Urothelium cell line (cell line): ENCODE results near the gene C9orf85.
A peak's percentile ranks its signal among the peaks of the same experiment; 100 is the strongest.
"Not testable (repeated sequence)": the region's sequence is repeated elsewhere in the genome, so short reads cannot be mapped to it uniquely, and the experiment has no call there.

Source experiments
- DNase-seq: peaks from one replicate; pipeline ENCODE4 v3.0.0; 2011; ENCODE audit warnings: low spot score, mixed read lengths
- FAIRE-seq: peaks from 2 replicates; lab custom pipeline; 2011; peaks lifted over from hg19 to GRCh38; lab: Jason Lieb, UNC

The C9orf85 gene

GRCh38 chr9:71911061-71911907, at the start of gene C9orf85, which contains the start of gene ABHD17B:
TSS of gene C9orf85 (plus strand) at chr9:71911639. CDS start at chr9:71911735, 96 bp downstream.
TSS of gene ABHD17B (minus strand) at chr9:71911193. CDS start at chr9:71875080, 36,113 bp downstream.
- FAIRE-seq (peak; percentile 48), DNase-seq (peak; percentile 97)

GRCh38 chr9:71863631-71864030, 47.8 kb upstream of the C9orf85 start:
- no peak for DNase-seq
- no peak for FAIRE-seq

DNA sequence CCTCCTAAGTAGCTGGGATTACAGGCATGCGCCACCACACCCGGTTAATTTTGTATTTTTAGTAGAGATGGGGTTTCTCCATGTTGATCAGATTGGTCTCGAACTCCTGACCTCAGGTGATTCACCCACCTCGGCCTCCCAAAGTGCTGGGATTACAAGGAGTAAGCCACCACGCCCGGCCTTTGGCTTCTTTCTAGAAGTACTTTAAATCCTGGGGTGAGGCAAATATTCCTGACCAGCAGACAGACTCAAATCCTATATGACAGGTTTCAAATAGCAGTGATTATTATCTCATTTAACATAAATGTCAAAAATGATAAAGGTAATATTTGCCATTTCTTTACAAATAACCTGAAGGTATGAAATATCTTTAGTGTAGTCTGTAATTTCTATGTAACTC, 36.1 kb upstream of the C9orf85 start:
- no peak for FAIRE-seq

GRCh38 chr9:71876106-71876505, 35.3 kb upstream of the C9orf85 start:
- DNase-seq (no peak), FAIRE-seq (no peak)

More for the DNA sequence above, 36.1 kb upstream of the C9orf85 start:
- no peak for DNase-seq

DNA sequence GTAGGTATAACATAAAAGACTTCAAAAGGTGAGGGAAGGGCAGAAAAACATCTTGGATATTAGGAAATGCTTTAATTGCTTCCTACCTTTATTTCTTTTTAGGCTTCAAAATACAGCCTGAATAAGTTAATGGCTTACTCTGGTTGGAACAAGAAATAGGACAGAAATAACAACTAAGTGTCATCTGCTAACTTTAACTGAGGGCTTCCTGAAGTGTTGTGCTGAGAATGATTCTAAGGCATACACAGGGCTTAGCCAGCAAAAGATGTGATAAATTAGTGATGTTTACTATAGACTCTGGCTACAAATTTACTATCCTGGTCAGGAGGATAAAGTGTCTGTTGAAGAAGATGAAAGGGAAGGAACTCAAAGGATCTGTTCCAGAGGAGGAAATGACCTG, 34.6 kb upstream of the C9orf85 start:
- FAIRE-seq: no peak

GRCh38 chr9:71878327-71879274, 32.8 kb upstream of the C9orf85 start:
- DNase-seq (no peak), FAIRE-seq (no peak)

More for the DNA sequence above, 34.6 kb upstream of the C9orf85 start:
- no peak for DNase-seq

DNA sequence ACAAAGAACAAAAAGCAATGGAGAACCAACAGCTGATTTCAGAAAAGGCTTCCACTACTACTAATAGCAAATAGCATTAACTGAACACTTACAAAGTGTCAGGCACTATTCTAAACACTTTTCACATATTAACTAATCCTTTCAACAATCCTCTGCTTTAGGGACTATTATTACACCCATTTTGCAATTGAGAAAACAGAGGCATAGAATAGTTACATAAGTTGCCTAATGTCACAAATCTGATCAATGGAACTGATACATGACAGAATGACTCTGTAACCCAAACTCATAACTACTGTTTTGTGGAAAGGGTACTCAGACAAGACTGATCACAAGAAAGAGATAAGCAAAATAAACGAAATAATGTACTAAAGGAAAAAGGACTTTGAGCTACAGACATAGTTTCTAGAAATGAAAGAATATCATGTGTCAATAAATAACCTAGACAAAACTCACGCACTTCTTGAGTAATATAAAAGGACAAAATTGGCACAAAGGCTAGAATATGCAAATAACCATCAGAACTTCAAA, 31.7 kb upstream of the C9orf85 start:
- DNase-seq (no peak), FAIRE-seq (no peak)

- no peak for DNase-seq
- no peak for FAIRE-seq
Observed at GRCh38 chr9:71884005-71884404, 27.4 kb upstream of the C9orf85 start.

DNA sequence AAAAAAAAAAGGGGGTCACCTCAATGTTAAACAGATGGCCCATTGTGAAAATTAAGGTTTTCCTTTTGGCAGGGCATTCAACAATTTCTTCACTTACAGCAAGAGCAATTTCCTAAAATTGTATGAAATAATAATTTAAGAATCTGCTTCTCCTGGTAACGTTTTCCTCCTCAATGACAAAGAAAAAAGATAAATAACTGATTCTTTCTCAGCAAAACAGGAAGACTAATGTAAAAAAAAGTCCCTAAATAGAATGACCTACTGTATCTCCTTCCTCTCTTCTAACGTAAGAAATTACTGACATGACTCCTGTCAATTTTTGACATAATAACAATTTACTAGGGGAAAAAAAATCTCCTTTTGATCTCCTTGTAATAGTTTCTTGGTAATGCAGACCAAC, 26.0 kb upstream of the C9orf85 start:
- no peak for DNase-seq
- no peak for FAIRE-seq

DNA sequence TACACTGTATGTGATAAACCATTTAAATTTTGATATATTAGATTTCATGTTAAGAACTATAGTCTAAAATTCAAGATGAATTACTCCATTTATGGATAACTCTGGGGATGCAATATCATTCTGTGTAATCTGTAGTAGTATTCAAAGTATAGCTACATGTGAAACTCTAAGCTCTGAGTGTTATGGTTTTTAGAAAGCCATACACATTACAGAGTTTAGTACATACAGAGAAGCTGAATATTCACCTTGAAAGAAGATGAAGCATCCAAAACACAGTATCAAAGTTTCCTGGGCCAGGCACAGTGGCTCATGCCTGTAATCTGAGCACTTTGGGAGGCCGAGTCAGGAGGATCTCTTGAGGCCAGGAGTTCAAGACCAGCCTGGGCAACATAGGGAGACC, 25.4 kb upstream of the C9orf85 start:
- FAIRE-seq (no peak), DNase-seq (no peak)

- DNase-seq: no peak
- FAIRE-seq: no peak
Observed at GRCh38 chr9:71886541-71886940, 24.9 kb upstream of the C9orf85 start.

- FAIRE-seq (no peak), DNase-seq (no peak)
Observed at GRCh38 chr9:71887362-71887761, 24.1 kb upstream of the C9orf85 start.

- DNase-seq (no peak), FAIRE-seq (no peak)
Observed at GRCh38 chr9:71890042-71890679, 21.3 kb upstream of the C9orf85 start.

- DNase-seq: no peak
- FAIRE-seq: no peak
Observed at GRCh38 chr9:71891557-71892189, 19.8 kb upstream of the C9orf85 start.

DNA sequence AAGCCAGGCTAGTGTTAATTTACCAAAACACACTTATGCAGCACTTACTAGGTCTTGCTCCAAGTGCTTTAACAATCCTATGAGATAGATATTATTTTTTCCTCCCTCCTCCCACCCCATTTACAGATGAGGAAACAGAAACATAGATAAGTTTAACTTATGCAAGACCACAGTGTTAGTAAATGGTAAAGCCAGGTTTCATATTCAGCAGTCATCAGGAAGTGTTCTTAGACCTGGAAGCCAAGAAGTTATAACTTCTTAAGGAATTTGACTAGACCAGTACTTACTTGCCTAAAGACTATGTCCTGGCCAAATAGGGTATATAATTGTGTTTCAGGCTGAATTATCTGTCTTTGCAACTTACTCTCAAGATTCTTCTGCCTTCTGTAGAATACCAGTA, 16.3 kb upstream of the C9orf85 start:
- DNase-seq (no peak), FAIRE-seq (no peak)

DNA sequence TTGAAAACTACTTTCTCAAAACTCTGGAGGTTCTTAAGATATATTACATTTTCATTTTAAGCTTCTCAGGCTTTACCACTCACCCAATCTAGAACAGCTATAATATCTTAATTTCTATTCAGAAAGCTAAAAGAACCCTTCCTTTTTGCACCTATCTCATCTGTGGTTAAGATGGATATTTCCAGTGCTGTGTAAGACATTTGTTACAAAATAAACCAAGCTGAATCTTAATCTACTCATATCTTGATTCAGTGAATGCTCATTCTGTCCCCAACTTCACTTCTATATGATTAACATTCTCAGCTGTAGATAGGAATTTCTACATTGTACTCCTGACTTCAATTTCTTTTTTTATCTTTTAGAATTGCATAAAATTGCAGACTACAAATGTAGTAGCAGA, 15.5 kb upstream of the C9orf85 start:
- FAIRE-seq (no peak), DNase-seq (no peak)

- DNase-seq (no peak), FAIRE-seq (no peak)
Observed at GRCh38 chr9:71896761-71897160, 14.7 kb upstream of the C9orf85 start.

GRCh38 chr9:71897577-71897976, 13.9 kb upstream of the C9orf85 start:
- DNase-seq: no peak
- FAIRE-seq: no peak

- FAIRE-seq, DNase-seq: not testable (repeated sequence)
Observed at GRCh38 chr9:71898756-71899155, 12.7 kb upstream of the C9orf85 start.
